GM21619 (cell line): Measurements from ENCODE around the gene PLPP1.
A peak's percentile ranks its signal among the peaks of the same experiment; 100 is the strongest.

ENCODE experiments used
- ATAC-seq: cut with Tn5 transposase; IDR thresholded peaks from one replicate; pipeline ENCODE4 v1.9.1; 2021; ENCODE audit not compliant: unreplicated experiment

The PLPP1 gene

GRCh38 chr5:55453211-55453610 is 81.6 kb downstream of the PLPP1 start:
- no peak for ATAC-seq

GRCh38 chr5:55451976-55452375 is 82.8 kb downstream of the PLPP1 start:
- ATAC-seq: no peak

- ATAC-seq: no peak
Measured at GRCh38 chr5:55450050-55450765, 84.6 kb downstream of the PLPP1 start.

- no peak for ATAC-seq
Measured at GRCh38 chr5:55446640-55447351, 88.0 kb downstream of the PLPP1 start.

GRCh38 chr5:55445791-55446190 is 89.0 kb downstream of the PLPP1 start:
- ATAC-seq: no peak

- ATAC-seq: no peak
Measured at GRCh38 chr5:55441954-55442353, 92.8 kb downstream of the PLPP1 start.

GRCh38 chr5:55441107-55441771 is 93.5 kb downstream of the PLPP1 start:
- ATAC-seq: no peak

- ATAC-seq: no peak
Measured at GRCh38 chr5:55440188-55440646, 94.5 kb downstream of the PLPP1 start.

GRCh38 chr5:55438998-55439397 is 95.8 kb downstream of the PLPP1 start:
- ATAC-seq: no peak

- ATAC-seq: no peak
Measured at GRCh38 chr5:55437859-55438206, 96.9 kb downstream of the PLPP1 start.

- ATAC-seq: no peak
Measured at GRCh38 chr5:55437452-55437851, 97.3 kb downstream of the PLPP1 start.

- ATAC-seq: no peak
Measured at GRCh38 chr5:55432549-55432948, 102.2 kb downstream of the PLPP1 start.

- ATAC-seq: no peak
Measured at GRCh38 chr5:55429613-55430253, 105.0 kb downstream of the PLPP1 start.

- ATAC-seq: no peak
Measured at GRCh38 chr5:55429221-55429612, 105.5 kb downstream of the PLPP1 start.

GRCh38 chr5:55427157-55427556 is 107.6 kb downstream of the PLPP1 start:
- no peak for ATAC-seq

GRCh38 chr5:55426455-55426854 is 108.3 kb downstream of the PLPP1 start:
- ATAC-seq: no peak

GRCh38 chr5:55421074-55421529 is 113.7 kb downstream of the PLPP1 start:
- ATAC-seq: peak; percentile 89

GRCh38 chr5:55418994-55419968 is 115.5 kb downstream of the PLPP1 start:
- ATAC-seq: no peak

- ATAC-seq: no peak
Measured at GRCh38 chr5:55416306-55416705, 118.5 kb downstream of the PLPP1 start.

GRCh38 chr5:55415071-55415470 is 119.7 kb downstream of the PLPP1 start:
- no peak for ATAC-seq
